HG02852 (cell line): ENCODE results near the gene DNAJC25.
"Not testable (repeated sequence)": the region's sequence is repeated elsewhere in the genome, so short reads cannot be mapped to it uniquely, and the experiment has no call there.

Experiments
- ATAC-seq: cut with Tn5 transposase; IDR thresholded peaks from one replicate; pipeline ENCODE4 v1.9.1; 2021; ENCODE audit warnings: mild to moderate bottlenecking, moderate library complexity; ENCODE audit not compliant: unreplicated experiment

The DNAJC25 gene

GRCh38 chr9:111631214-111631971 lies at the start of gene DNAJC25:
TSS of gene DNAJC25 (plus strand) at chr9:111631334. CDS start at chr9:111631408, 74 bp downstream.
- ATAC-seq: peak; percentile 97

- no peak for ATAC-seq
Observed at GRCh38 chr9:111582888-111583287, 48.2 kb upstream of the DNAJC25 start.

GRCh38 chr9:111586378-111586777 lies 44.8 kb upstream of the DNAJC25 start:
- ATAC-seq: no peak

GRCh38 chr9:111588846-111589245 lies 42.3 kb upstream of the DNAJC25 start:
- ATAC-seq: no peak

GRCh38 chr9:111597852-111598732 lies 33.0 kb upstream of the DNAJC25 start:
- peak; percentile 71 for ATAC-seq

GRCh38 chr9:111598733-111599091 lies 32.4 kb upstream of the DNAJC25 start:
- ATAC-seq: peak; percentile 9

GRCh38 chr9:111599092-111599954 lies 31.8 kb upstream of the DNAJC25 start, which contains the start of gene PTGR1:
TSS of gene PTGR1 (minus strand) at chr9:111599647. CDS start at chr9:111597422, 2,225 bp downstream.
- peak; percentile 42 for ATAC-seq

GRCh38 chr9:111599955-111600343 lies 31.2 kb upstream of the DNAJC25 start:
- ATAC-seq: peak; percentile 7

GRCh38 chr9:111601237-111602018 lies 29.7 kb upstream of the DNAJC25 start:
- ATAC-seq: no peak

GRCh38 chr9:111603041-111603440 lies 28.1 kb upstream of the DNAJC25 start:
- ATAC-seq: no peak

GRCh38 chr9:111604054-111604615 lies 27.0 kb upstream of the DNAJC25 start:
- no peak for ATAC-seq

- ATAC-seq: no peak
Observed at GRCh38 chr9:111605041-111605559, 26.0 kb upstream of the DNAJC25 start.

GRCh38 chr9:111610149-111610548 lies 21.0 kb upstream of the DNAJC25 start:
- no peak for ATAC-seq

- no peak for ATAC-seq
Observed at GRCh38 chr9:111610845-111611244, 20.3 kb upstream of the DNAJC25 start.

- ATAC-seq: no peak
Observed at GRCh38 chr9:111613436-111614040, 17.6 kb upstream of the DNAJC25 start.

- no peak for ATAC-seq
Observed at GRCh38 chr9:111615928-111616327, 15.2 kb upstream of the DNAJC25 start.

- ATAC-seq: not testable (repeated sequence)
Observed at GRCh38 chr9:111617349-111617748, 13.8 kb upstream of the DNAJC25 start.

GRCh38 chr9:111621895-111622480 lies 9.1 kb upstream of the DNAJC25 start:
- ATAC-seq: no peak

GRCh38 chr9:111622626-111623025 lies 8.5 kb upstream of the DNAJC25 start:
- ATAC-seq: no peak
